A549 (cell line): ENCODE data around the gene TMEM240. TPM values are rescaled to one million over a fixed set of nuclear protein-coding genes. Genes with fewer than 3 reads are reported as not detected.

Source experiments
- ATAC-seq, 2 experiments: fragments of 200-7000 bp in 1 of 2; fragments of >200 bp in 1 of 2; cut with Nextera tagmentation in 1 of 2; cut with Tn5 transposase in 1 of 2; 3 replicates each; pipeline versions ENCODE4 v1.8.0 to v1.9.1; 2018 to 2020; ENCODE audit warnings: mild to moderate bottlenecking in 1 of 2, moderate library complexity in 1 of 2
- CTCF ChIA-PET: fragments of 300-600 bp; sonication (Branson Sonifier 250); formaldehyde crosslinking; extraction: SDS; loops from one replicate; lab custom pipeline; 2021; ENCODE audit warnings: antibody characterized with exemption, inconsistent platforms; lab: Yijun Ruan, JAX
- POLR2A ChIA-PET: fragments of 350-600 bp; formaldehyde crosslinking; extraction: SDS; loops from one replicate; lab custom pipeline; 2021; ENCODE audit warnings: antibody characterized with exemption, inconsistent platforms; lab: Yijun Ruan, JAX
- DNase-seq, 2 experiments: peaks; one replicate each; pipeline versions ENCODE4 v3.0.0 to v3.0.0-alpha.2; 2011 to 2016; ENCODE audit warnings: low read depth in 1 of 2, low spot score in 1 of 2
- FAIRE-seq: peaks from 2 replicates; lab custom pipeline; 2011; peaks lifted over from hg19 to GRCh38; lab: Jason Lieb, UNC
- H3K27ac ChIP-seq, 2 experiments: fragments of >200 bp; sonication (Bioruptor Twin); formaldehyde crosslinking; 3 replicates each; pipeline ENCODE4 v1.5.1; 2016 to 2017
- H3K4me1 ChIP-seq: fragments of >200 bp; sonication (Bioruptor Twin); formaldehyde crosslinking; 3 replicates; pipeline ENCODE4 v1.6.1; 2016
- H3K4me2 ChIP-seq: fragments of >200 bp; sonication (Bioruptor Twin); formaldehyde crosslinking; 3 replicates; pipeline ENCODE4 v1.6.1; 2016
- H3K4me3 ChIP-seq: fragments of >200 bp; sonication (Bioruptor Twin); formaldehyde crosslinking; 3 replicates; pipeline ENCODE4 v1.5.1; 2016
- H3K9me3 ChIP-seq: fragments of >200 bp; sonication (Bioruptor Twin); formaldehyde crosslinking; 3 replicates; pipeline ENCODE4 v1.6.1; 2016
- BCL3 ChIP-seq: fragments of >200 bp; sonication (Bioruptor Twin); formaldehyde crosslinking; IDR thresholded peaks from 3 replicates; pipeline ENCODE4 v1.6.1; 2016
- CEBPB ChIP-seq, 2 experiments: fragments of >200 bp in 1 of 2; sonication (Bioruptor Twin) in 1 of 2; formaldehyde crosslinking in 1 of 2; IDR thresholded peaks; 2 replicates each; pipeline ENCODE4 v1.6.1; 2012 to 2016
- EHMT2 ChIP-seq: fragments of 200-600 bp; sonication (generic); IDR thresholded peaks from 2 replicates; pipeline ENCODE4 v1.6.1; 2016; ENCODE audit warnings: antibody characterized with exemption, low read depth, mild to moderate bottlenecking, moderate library complexity
- ELK1 ChIP-seq: fragments of 150-350 bp; IDR thresholded peaks from 2 replicates; pipeline ENCODE4 v1.6.1; 2014; ENCODE audit warnings: low read depth, mild to moderate bottlenecking, low read length
- FOSL2 ChIP-seq, 2 experiments: fragments of 450-650 bp in 1 of 2; fragments of >200 bp in 1 of 2; sonication (Bioruptor Twin) in 1 of 2; formaldehyde crosslinking; IDR thresholded peaks; 2 replicates each; pipeline versions ENCODE4 v1.5.0 to v1.6.1; 2016 to 2020; ENCODE audit warnings: mild to moderate bottlenecking in 1 of 2, moderate library complexity in 1 of 2
- FOXS1 ChIP-seq: fragments of 250-450 bp; sonication (Bioruptor Pico); IDR thresholded peaks from 2 replicates; pipeline ENCODE4 v1.5.0; 2020; ENCODE audit warnings: mild to moderate bottlenecking, moderate library complexity
- HEYL ChIP-seq: fragments of 250-450 bp; sonication (Bioruptor Pico); IDR thresholded peaks from 2 replicates; pipeline ENCODE4 v1.8.0; 2021; ENCODE audit warnings: mild to moderate bottlenecking, moderate library complexity
- HOXB13 ChIP-seq: fragments of 250-450 bp; sonication (Bioruptor Pico); IDR thresholded peaks from 2 replicates; pipeline ENCODE4 v1.5.0; 2020; ENCODE audit warnings: low read depth, mild to moderate bottlenecking, moderate library complexity
- JUNB ChIP-seq: fragments of >200 bp; sonication (Bioruptor Twin); formaldehyde crosslinking; IDR thresholded peaks from 2 replicates; pipeline ENCODE4 v1.6.1; 2016
- NR3C1 ChIP-seq: fragments of >200 bp; sonication (Bioruptor Twin); formaldehyde crosslinking; IDR thresholded peaks from 3 replicates; pipeline ENCODE4 v1.6.1; 2017
- POLR2A ChIP-seq: IDR thresholded peaks from 2 replicates; pipeline ENCODE4 v1.6.1; 2012; ENCODE audit warnings: mild to moderate bottlenecking, low read length
- RAD21 ChIP-seq, 2 experiments: fragments of >200 bp in 1 of 2; sonication (Bioruptor Twin) in 1 of 2; formaldehyde crosslinking in 1 of 2; IDR thresholded peaks in 1 of 2; conservative IDR thresholded peaks in 1 of 2; 2 replicates in 1 of 2; 3 replicates in 1 of 2; pipeline ENCODE4 v1.6.1; 2012 to 2018; ENCODE audit warnings: inconsistent platforms in 1 of 2
- ZNF302 ChIP-seq: fragments of 250-450 bp; sonication (Bioruptor Pico); IDR thresholded peaks from 2 replicates; pipeline ENCODE4 v1.9.0; 2021; ENCODE audit warnings: inconsistent platforms, mild to moderate bottlenecking, moderate library complexity
- WGBS: methylation state at CpG from one replicate; pipeline ENCODE4 v1.1.6; 2017; ENCODE audit errors: missing lambda C conversion rate; 5-methylcytosine and 5-hydroxymethylcytosine counted together
- polyA plus RNA-seq, 4 experiments: library from polyadenylated mRNA; depleted of rRNA in 3 of 4; stranded (reverse); fragments of >200 nt; fragmentation: RNase III in 1 of 4; extraction: RNeasy Plus Mini Kit Qiagen cat#74134 plus additional on column Dnase treatment in 1 of 4; gene quantifications; 2 replicates in 3 of 4; 3 replicates in 1 of 4; pipeline ENCODE4 v1.2.3, GENCODE V29; 2011 to 2017
- TF ChIP-seq, protein P1 (sequence below): IDR thresholded peaks from 2 replicates; pipeline ENCODE4 v1.6.1; 2012; ENCODE audit warnings: low read depth, borderline replicate concordance
- TF ChIP-seq, protein P2 (sequence below): fragments of 200-600 bp; sonication (generic); IDR thresholded peaks from 2 replicates; pipeline ENCODE4 v1.6.1; 2016; ENCODE audit warnings: antibody characterized with exemption, mild to moderate bottlenecking, moderate library complexity

The TMEM240 gene
- polyA plus RNA-seq, 2 of the 4 experiments (the other 2 are of a cell fraction): 0.14 to 1.1 TPM

DNA sequence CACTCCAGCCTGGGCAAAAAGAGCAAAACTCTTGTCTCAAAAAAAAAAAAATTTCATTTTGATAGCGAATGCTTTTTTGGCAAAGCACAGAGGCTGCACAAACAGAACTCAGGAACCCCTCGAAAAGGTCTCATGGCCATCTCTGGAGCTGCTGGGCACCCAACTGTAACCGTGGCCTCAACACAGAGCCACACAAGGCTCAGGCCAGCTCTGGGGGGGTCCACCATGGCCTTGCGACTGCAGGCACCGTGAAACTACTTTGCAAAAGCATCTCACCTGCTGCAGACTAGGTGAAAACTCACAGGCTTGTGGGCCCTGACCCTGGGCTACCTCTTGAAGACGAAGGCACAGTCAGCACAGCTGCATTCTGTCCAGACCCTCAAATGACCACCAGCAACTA is 16.1 kb upstream of the TMEM240 start:
- peaks cover 6% of the 10 kb centered on the region for H3K4me1 ChIP-seq
- TF ChIP-seq POLR2A (no peak), NR3C1 (no peak), JUNB (no peak), FOXS1 (CRISPR knock-in tag) (no peak), HOXB13 (CRISPR knock-in tag) (no peak), ELK1 (no peak), HEYL (CRISPR knock-in tag) (no peak), EHMT2 (no peak), CEBPB (IDR thresholded peaks at IDR 0.05) (no peak), BCL3 (no peak), ZNF302 (CRISPR knock-in tag) (no peak)
- TF ChIP-seq, protein P1, sequence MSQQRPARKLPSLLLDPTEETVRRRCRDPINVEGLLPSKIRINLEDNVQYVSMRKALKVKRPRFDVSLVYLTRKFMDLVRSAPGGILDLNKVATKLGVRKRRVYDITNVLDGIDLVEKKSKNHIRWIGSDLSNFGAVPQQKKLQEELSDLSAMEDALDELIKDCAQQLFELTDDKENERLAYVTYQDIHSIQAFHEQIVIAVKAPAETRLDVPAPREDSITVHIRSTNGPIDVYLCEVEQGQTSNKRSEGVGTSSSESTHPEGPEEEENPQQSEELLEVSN: no peak
- TF ChIP-seq, protein P2, sequence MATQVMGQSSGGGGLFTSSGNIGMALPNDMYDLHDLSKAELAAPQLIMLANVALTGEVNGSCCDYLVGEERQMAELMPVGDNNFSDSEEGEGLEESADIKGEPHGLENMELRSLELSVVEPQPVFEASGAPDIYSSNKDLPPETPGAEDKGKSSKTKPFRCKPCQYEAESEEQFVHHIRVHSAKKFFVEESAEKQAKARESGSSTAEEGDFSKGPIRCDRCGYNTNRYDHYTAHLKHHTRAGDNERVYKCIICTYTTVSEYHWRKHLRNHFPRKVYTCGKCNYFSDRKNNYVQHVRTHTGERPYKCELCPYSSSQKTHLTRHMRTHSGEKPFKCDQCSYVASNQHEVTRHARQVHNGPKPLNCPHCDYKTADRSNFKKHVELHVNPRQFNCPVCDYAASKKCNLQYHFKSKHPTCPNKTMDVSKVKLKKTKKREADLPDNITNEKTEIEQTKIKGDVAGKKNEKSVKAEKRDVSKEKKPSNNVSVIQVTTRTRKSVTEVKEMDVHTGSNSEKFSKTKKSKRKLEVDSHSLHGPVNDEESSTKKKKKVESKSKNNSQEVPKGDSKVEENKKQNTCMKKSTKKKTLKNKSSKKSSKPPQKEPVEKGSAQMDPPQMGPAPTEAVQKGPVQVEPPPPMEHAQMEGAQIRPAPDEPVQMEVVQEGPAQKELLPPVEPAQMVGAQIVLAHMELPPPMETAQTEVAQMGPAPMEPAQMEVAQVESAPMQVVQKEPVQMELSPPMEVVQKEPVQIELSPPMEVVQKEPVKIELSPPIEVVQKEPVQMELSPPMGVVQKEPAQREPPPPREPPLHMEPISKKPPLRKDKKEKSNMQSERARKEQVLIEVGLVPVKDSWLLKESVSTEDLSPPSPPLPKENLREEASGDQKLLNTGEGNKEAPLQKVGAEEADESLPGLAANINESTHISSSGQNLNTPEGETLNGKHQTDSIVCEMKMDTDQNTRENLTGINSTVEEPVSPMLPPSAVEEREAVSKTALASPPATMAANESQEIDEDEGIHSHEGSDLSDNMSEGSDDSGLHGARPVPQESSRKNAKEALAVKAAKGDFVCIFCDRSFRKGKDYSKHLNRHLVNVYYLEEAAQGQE: no peak
- no peak overlapping the region for H3K4me3 ChIP-seq
- H3K4me2 ChIP-seq: no peak overlapping the region
- H3K9me3 ChIP-seq: no peaks in the 10 kb centered on the region
- ChIA-PET CTCF (interaction anchor here (0.7 kb wide), 1 partner anchor 14 kb away, joined by 3 read pairs; no protein-coding TSS in a partner anchor), POLR2A (no interaction called here)
- ATAC-seq: no peak
- 94% methylated on average over 4 of the region's 6 CpGs for WGBS
- H3K27ac ChIP-seq: no peak overlapping the region
- DNase-seq: no peak
- no peak for FAIRE-seq

DNA sequence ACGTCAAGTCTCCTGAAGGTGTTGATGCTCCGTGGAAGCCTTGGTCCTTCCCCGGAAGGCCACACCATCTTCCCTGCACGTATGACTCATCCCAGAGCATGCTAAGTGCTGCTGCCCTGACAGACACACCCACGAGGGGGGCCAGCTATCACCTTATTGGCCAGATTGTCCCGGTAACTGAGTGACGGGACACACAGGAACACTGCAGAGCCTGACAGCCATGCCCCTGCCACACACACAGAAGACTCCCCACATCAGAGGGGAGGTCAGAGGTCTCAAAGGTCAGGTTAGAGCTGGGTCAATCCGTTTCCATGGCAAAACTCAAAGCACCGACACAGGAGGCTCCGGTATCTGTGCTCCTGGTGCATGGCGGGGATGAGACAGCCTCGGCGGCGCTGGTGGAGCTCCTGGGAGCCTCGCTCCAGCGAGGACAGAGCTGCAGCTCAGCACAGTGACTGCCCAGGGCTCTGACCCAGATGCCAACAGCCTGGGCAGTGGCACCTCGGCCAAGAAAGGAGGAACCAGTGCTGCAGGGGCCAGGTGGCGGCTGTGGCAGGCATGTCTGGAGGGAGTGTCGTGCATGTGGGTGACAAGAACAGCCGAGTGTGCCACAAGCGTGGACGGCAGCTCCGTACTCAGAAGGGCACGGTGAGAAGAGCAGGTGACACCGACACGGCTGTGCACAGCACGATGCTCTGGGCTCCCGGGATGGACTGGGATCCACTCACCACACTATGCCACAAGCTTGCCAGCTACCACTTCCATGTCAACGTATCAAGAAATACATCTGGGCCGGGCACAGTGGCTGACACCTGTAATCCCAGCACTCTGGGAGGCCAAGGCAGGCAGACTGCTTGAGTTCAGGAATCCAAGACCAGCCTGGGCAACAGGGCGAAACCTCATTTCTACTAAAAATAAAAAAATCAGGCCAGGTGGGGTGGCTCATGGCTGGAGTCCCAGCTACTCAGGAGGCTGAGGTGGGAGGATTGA is 14.8 kb upstream of the TMEM240 start:
- DNase-seq: peak in 1 of 2 experiments; percentile 40
- CTCF ChIA-PET: interaction anchor here (1.1 to 1.5 kb wide), 3 partner anchors 10 to 26 kb away, joined by 3 read pairs; no protein-coding TSS in a partner anchor
- no peak overlapping the region for H3K27ac ChIP-seq
- no peak for FAIRE-seq
- TF ChIP-seq FOSL2 (IDR thresholded peaks at IDR 0.05) (no peak), FOSL2 (CRISPR knock-in tag; IDR thresholded peaks at IDR 0.05) (peak; percentile 61), ELK1 (no peak), RAD21 (conservative IDR thresholded peaks at IDR 0.05 in 1 of 2, IDR thresholded peaks at IDR 0.05 in 1 of 2) (no peak)
- TF ChIP-seq, all 56 proteins: peak for 1
- Histone ChIP-seq H3K4me1 (peaks cover 6% of the 10 kb centered on the region), H3K4me3 (no peak overlapping the region), H3K9me3 (no peaks in the 10 kb centered on the region), H3K4me2 (no peak overlapping the region)
- peak; percentile 43 to 52; a peak in 3 of 6 replicates for ATAC-seq
- POLR2A ChIA-PET: no interaction called here
- WGBS: 90% methylated on average over 26 of the region's 31 CpGs
